ENCODE results near the gene SLC26A5.
"Not testable (repeated sequence)": the region's sequence is repeated elsewhere in the genome, so short reads cannot be mapped to it uniquely, and the experiment has no call there.

SLC26A5 gene

GRCh38 chr7:103446049-103446520 is at the start of gene SLC26A5:
TSS of gene SLC26A5 (minus strand) at chr7:103446207. CDS start at chr7:103421514, 24,693 bp downstream.
- no peak for TF ChIP-seq CTCF (IDR thresholded peaks at IDR 0.05; ENCODE audit: low read depth, low read length, missing control alignments)
- no peak for DNase-seq (ENCODE audit: low read depth)
- in situ Hi-C loops (cut with HindIII; ENCODE audit: low sequenced_read_pairs): no loop called here
- peak within 1 kb of the TSS; percentile 31 for H3K4me3 ChIP-seq (ENCODE audit: low read depth, low read length)

- in situ Hi-C loops (cut with HindIII; ENCODE audit: low sequenced_read_pairs): no loop called here
- DNase-seq (ENCODE audit: low read depth): no peak
- H3K4me3 ChIP-seq (ENCODE audit: low read depth, low read length): no peak overlapping the region
- no peak for TF ChIP-seq CTCF (IDR thresholded peaks at IDR 0.05; ENCODE audit: low read depth, low read length, missing control alignments)
Measured at GRCh38 chr7:103487419-103487818, 41.4 kb upstream of the SLC26A5 start.

GRCh38 chr7:103486873-103487272 is 40.9 kb upstream of the SLC26A5 start:
- H3K4me3 ChIP-seq (ENCODE audit: low read depth, low read length); DNase-seq (ENCODE audit: low read depth); in situ Hi-C loops (cut with HindIII; ENCODE audit: low sequenced_read_pairs): not testable (repeated sequence)

- DNase-seq (ENCODE audit: low read depth): no peak
- no peak overlapping the region for H3K4me3 ChIP-seq (ENCODE audit: low read depth, low read length)
- in situ Hi-C loops (cut with HindIII; ENCODE audit: low sequenced_read_pairs): no loop called here
- TF ChIP-seq CTCF (IDR thresholded peaks at IDR 0.05; ENCODE audit: low read depth, low read length, missing control alignments): no peak
Measured at GRCh38 chr7:103480771-103481170, 34.8 kb upstream of the SLC26A5 start.

GRCh38 chr7:103474956-103475355 is 28.9 kb upstream of the SLC26A5 start:
- no peak for DNase-seq (ENCODE audit: low read depth)
- no peak for TF ChIP-seq CTCF (IDR thresholded peaks at IDR 0.05; ENCODE audit: low read depth, low read length, missing control alignments)
- H3K4me3 ChIP-seq (ENCODE audit: low read depth, low read length): no peak overlapping the region
- in situ Hi-C loops (cut with HindIII; ENCODE audit: low sequenced_read_pairs): no loop called here

GRCh38 chr7:103469095-103469948 is 23.3 kb upstream of the SLC26A5 start:
- in situ Hi-C loops (cut with HindIII; ENCODE audit: low sequenced_read_pairs): no loop called here
- no peak overlapping the region for H3K4me3 ChIP-seq (ENCODE audit: low read depth, low read length)
- DNase-seq (ENCODE audit: low read depth): no peak
- no peak for TF ChIP-seq CTCF (IDR thresholded peaks at IDR 0.05; ENCODE audit: low read depth, low read length, missing control alignments)

GRCh38 chr7:103466814-103467213 is 20.8 kb upstream of the SLC26A5 start:
- no peak for TF ChIP-seq CTCF (IDR thresholded peaks at IDR 0.05; ENCODE audit: low read depth, low read length, missing control alignments)
- no peak for DNase-seq (ENCODE audit: low read depth)
- in situ Hi-C loops (cut with HindIII; ENCODE audit: low sequenced_read_pairs): no loop called here
- no peak overlapping the region for H3K4me3 ChIP-seq (ENCODE audit: low read depth, low read length)
